Measurements from ENCODE around the gene COL4A6.

The COL4A6 gene

DNA sequence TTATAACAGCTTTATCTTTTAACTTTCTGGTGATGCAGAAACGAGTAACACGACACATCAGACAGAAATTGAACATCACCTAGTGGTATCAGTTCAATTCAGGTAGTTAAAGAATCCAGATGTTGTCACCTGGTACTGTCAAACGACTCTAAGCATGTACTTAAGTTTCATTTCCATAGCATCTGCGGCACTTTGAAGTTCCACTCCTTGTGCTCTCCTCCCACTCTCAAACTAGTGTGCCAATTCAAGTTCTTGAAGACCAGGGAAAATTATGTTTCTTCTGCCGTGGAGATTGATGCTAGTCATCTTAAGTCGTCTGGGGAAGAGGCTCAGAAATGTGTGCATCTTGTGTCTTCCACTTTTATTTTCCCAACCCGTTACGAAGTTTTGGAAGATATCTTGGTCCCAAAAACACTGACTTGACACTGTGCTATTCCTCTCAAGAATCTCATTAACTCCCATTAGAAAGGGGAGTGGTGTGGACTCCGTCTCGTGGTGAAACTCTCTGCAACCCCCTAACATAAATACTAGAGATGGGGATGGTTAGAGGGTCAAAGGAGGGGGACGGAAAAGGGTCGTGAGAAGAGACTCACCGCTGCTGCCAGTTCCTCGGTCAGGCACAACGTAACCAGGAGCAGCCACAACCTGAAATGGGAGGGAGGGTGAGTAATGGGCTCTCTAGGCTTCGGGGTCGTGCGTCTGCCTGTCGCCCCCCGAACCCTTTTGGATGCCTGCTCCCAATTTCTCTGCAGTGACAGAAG is 693 bp downstream of the COL4A6 start:
- no peak for TF ChIP-seq JUND (IDR thresholded peaks at IDR 0.05; ENCODE audit: low read depth)
- no peak for DNase-seq (ENCODE audit: low read depth in 1 of 2, low spot score in 1 of 2)
- in situ Hi-C loops (cut with HindIII; ENCODE audit: low pct_unique_long_range_greater_than_20kb, low sequenced_read_pairs): no loop called here

- in situ Hi-C loops (cut with HindIII; ENCODE audit: low pct_unique_long_range_greater_than_20kb, low sequenced_read_pairs): no loop called here
Measured at GRCh38 chrX:108435261-108435660, 3.0 kb downstream of the COL4A6 start.

DNA sequence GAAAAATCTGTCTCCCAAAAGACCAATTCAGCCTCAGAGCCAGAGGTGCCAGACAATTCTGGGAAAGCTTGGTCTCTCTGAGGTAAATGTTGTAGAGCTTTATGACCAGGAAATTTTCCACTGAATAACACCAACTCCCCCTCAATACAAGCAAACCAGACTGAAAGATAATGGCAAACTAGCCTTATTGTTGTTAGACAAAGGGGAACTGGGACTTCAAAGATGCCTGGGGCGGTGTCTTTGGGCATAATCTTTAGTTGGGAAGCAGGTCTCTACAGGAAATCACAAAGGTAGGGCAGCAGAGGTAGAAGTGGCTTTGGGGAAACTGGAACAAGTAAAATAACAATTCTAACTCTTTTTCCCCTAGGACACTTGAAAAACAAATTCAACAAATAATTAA is 12.0 kb downstream of the COL4A6 start:
- no peak for TF ChIP-seq JUND (IDR thresholded peaks at IDR 0.05; ENCODE audit: low read depth)
- no peak for DNase-seq (ENCODE audit: low read depth in 1 of 2, low spot score in 1 of 2)
- in situ Hi-C loops (cut with HindIII; ENCODE audit: low pct_unique_long_range_greater_than_20kb, low sequenced_read_pairs): no loop called here

More at GRCh38 chrX:108435261-108435660, 3.0 kb downstream of the COL4A6 start:
- no peak for TF ChIP-seq JUND (IDR thresholded peaks at IDR 0.05; ENCODE audit: low read depth)
- DNase-seq (ENCODE audit: low read depth in 1 of 2, low spot score in 1 of 2): no peak

- in situ Hi-C loops (cut with HindIII; ENCODE audit: low pct_unique_long_range_greater_than_20kb, low sequenced_read_pairs): no loop called here
Measured at GRCh38 chrX:108420481-108420880, 17.7 kb downstream of the COL4A6 start.

GRCh38 chrX:108419401-108419800 is 18.8 kb downstream of the COL4A6 start:
- in situ Hi-C loops (cut with HindIII; ENCODE audit: low pct_unique_long_range_greater_than_20kb, low sequenced_read_pairs): no loop called here
- DNase-seq (ENCODE audit: low read depth in 1 of 2, low spot score in 1 of 2): no peak
- no peak for TF ChIP-seq JUND (IDR thresholded peaks at IDR 0.05; ENCODE audit: low read depth)

More at GRCh38 chrX:108420481-108420880, 17.7 kb downstream of the COL4A6 start:
- TF ChIP-seq JUND (IDR thresholded peaks at IDR 0.05; ENCODE audit: low read depth): no peak
- DNase-seq (ENCODE audit: low read depth in 1 of 2, low spot score in 1 of 2): no peak

DNA sequence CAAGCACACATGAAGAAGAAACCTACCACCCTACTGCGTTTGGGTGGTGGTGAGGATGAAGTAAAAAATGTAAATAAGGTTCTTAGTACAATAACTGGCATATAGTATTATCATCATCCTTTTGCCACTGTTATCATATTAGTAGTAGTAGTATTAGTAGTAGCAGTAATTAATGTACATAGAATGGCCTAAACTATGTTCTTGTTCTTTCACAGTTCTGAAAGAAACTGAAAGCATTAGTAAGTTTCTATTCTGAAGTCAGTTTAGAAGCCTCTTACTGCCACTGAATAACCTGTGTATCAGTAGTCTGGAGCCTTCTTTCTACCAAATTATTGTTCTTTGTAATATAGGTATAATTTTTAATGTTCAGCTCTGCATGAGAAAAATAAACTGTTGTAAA is 21.0 kb downstream of the COL4A6 start:
- no peak for DNase-seq (ENCODE audit: low read depth in 1 of 2, low spot score in 1 of 2)
- no peak for TF ChIP-seq JUND (IDR thresholded peaks at IDR 0.05; ENCODE audit: low read depth)
- in situ Hi-C loops (cut with HindIII; ENCODE audit: low pct_unique_long_range_greater_than_20kb, low sequenced_read_pairs): no loop called here

DNA sequence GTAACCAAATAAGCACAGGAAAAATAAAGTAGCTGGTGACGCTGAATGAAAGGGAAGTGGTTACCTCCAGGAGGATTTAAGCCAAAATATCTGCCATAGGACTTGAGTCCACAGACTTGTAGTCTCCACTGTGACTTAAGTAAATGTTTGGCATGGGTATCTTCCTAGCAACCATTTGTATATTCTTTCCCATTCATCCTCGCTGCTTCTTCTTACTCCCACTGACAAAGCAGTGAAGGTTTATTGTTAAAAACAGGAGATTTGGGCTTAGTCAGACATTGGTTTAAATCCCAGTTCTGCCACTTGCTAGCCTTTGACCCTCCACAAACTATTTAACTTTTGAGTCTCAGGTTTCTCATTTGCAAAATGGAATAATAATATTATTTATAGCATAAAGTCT is 22.3 kb downstream of the COL4A6 start:
- no peak for TF ChIP-seq JUND (IDR thresholded peaks at IDR 0.05; ENCODE audit: low read depth)
- in situ Hi-C loops (cut with HindIII; ENCODE audit: low pct_unique_long_range_greater_than_20kb, low sequenced_read_pairs): no loop called here
- DNase-seq (ENCODE audit: low read depth in 1 of 2, low spot score in 1 of 2): no peak

DNA sequence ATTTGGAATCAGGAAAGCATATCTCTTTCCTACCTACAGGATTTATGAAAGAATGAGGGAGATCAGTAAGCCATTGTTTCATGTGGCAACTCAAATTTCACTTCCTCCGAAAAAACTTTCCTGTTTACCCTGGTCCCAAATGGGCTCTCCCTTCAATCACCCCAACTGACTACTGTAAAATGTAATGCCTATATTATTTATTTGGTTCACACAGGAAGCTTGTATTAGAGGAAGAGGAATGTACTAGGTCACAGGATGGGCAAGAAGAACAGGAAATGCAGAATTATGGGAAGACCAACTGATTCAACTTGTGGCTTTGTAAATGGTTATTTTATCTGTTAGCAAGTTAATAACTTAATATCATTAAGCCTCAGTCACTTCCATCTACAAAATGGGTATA is 23.1 kb downstream of the COL4A6 start:
- DNase-seq (ENCODE audit: low read depth in 1 of 2, low spot score in 1 of 2): no peak
- in situ Hi-C loops (cut with HindIII; ENCODE audit: low pct_unique_long_range_greater_than_20kb, low sequenced_read_pairs): no loop called here
- TF ChIP-seq JUND (IDR thresholded peaks at IDR 0.05; ENCODE audit: low read depth): no peak

GRCh38 chrX:108412783-108413182 is 25.4 kb downstream of the COL4A6 start:
- DNase-seq (ENCODE audit: low read depth in 1 of 2, low spot score in 1 of 2): no peak
- no peak for TF ChIP-seq JUND (IDR thresholded peaks at IDR 0.05; ENCODE audit: low read depth)
- in situ Hi-C loops (cut with HindIII; ENCODE audit: low pct_unique_long_range_greater_than_20kb, low sequenced_read_pairs): no loop called here

DNA sequence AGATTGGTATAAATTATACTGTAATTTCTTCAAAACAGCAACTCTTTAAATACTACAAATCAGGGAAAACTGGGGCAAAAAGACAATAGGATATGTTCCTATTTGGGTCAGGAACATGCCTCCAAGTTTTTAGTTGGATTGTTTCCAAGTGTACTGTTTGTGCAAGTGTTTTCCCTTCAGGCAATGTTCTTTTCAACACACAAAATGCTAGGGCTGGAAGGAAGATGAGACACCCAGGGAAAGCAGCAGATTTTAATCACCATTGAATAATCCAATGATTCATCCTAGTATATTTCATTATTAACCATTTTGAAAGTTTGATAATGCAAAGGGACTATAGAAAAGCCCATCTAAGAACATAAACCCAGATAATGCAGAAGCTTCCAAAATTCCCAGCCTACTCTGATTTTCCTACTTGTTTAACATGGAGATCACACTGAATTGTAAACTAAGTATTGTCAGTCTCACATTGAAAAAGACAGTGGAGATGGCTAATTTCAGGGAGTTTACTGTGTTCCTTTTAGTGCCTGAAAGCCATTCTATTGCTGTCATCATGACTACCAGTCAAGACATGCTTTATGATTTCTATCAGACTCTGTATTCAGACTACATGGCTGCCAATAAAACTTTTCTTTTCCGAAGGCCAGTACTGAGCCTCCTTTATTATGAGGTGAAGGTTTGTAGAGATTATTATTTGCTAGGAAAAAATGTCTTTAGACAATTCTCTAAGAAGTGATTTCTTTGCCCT is 38.6 kb downstream of the COL4A6 start:
- peak in 1 of 2 experiments; percentile 48 for DNase-seq (ENCODE audit: low read depth in 1 of 2, low spot score in 1 of 2)
- TF ChIP-seq JUND (IDR thresholded peaks at IDR 0.05; ENCODE audit: low read depth): no peak
- in situ Hi-C loops (cut with HindIII; ENCODE audit: low pct_unique_long_range_greater_than_20kb, low sequenced_read_pairs): no loop called here

GRCh38 chrX:108397627-108398391 is 40.4 kb downstream of the COL4A6 start:
- no peak for TF ChIP-seq JUND (IDR thresholded peaks at IDR 0.05; ENCODE audit: low read depth)

DNA sequence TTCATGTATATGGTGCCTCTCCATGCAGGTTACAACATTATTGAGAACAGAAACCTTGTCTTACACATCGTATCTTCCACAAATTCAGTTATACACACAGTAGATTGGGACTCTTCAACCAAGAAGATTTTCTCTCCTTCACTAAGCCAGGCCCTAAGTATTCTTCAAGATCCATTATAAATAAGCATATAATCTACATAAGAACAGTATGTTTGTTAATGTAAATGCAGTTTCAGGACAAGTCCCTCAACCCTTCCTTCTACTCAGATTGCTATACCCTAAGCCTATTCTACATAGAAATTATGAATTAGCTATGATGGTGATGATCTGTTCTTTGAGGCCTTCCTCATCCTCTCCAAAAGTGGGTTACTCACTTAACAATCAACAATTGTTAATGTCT is 41.2 kb downstream of the COL4A6 start:
- no peak for DNase-seq (ENCODE audit: low read depth in 1 of 2, low spot score in 1 of 2)
- no peak for TF ChIP-seq JUND (IDR thresholded peaks at IDR 0.05; ENCODE audit: low read depth)
- in situ Hi-C loops (cut with HindIII; ENCODE audit: low pct_unique_long_range_greater_than_20kb, low sequenced_read_pairs): no loop called here

More at GRCh38 chrX:108397627-108398391, 40.4 kb downstream of the COL4A6 start:
- no peak for DNase-seq (ENCODE audit: low read depth in 1 of 2, low spot score in 1 of 2)
- in situ Hi-C loops (cut with HindIII; ENCODE audit: low pct_unique_long_range_greater_than_20kb, low sequenced_read_pairs): no loop called here

Data from T47D (cell line).